Retinal pigment epithelial cell (primary cell): ENCODE measurements around the gene TM9SF1.

Source experiments
- DNase-seq: peaks from one replicate; pipeline ENCODE4 v3.0.0-alpha.2; 2010; ENCODE audit warnings: low read depth
- H3K4me3 ChIP-seq: 2 replicates; pipeline ENCODE4 v1.5.1; 2011; ENCODE audit warnings: mild to moderate bottlenecking, low read length, control low read depth, moderate library complexity
- CTCF ChIP-seq: conservative IDR thresholded peaks from 2 replicates; pipeline ENCODE4 v1.5.1; 2011; ENCODE audit warnings: low read depth, low read length, control low read depth, inconsistent platforms

The TM9SF1 gene

GRCh38 chr14:24195186-24196070 lies at the start of gene TM9SF1:
TSS of gene TM9SF1 (minus strand) at chr14:24195441. CDS start at chr14:24195019, 422 bp downstream.
- no peak for TF ChIP-seq CTCF
- peak within 1 kb of the TSS; percentile 79 for H3K4me3 ChIP-seq
- DNase-seq, result peak; percentile 66

- no peak for DNase-seq
- TF ChIP-seq CTCF, result no peak
- peak overlapping the region; percentile 91 for H3K4me3 ChIP-seq
These were observed 48.1 kb upstream of the TM9SF1 start for GRCh38 chr14:24243336-24243836.

GRCh38 chr14:24241829-24242443 lies 46.7 kb upstream of the TM9SF1 start:
- TF ChIP-seq CTCF, result peak; percentile 53
- H3K4me3 ChIP-seq, result peak overlapping the region; percentile 91
- DNase-seq, result peak; percentile 68

- H3K4me3 ChIP-seq, result no peak overlapping the region
- DNase-seq, result no peak
- no peak for TF ChIP-seq CTCF
These were observed 45.1 kb upstream of the TM9SF1 start for GRCh38 chr14:24240110-24240918.

- no peak overlapping the region for H3K4me3 ChIP-seq
- no peak for TF ChIP-seq CTCF
- DNase-seq, result no peak
These were observed 43.3 kb upstream of the TM9SF1 start for GRCh38 chr14:24238527-24239037.

GRCh38 chr14:24238123-24238522 lies 42.9 kb upstream of the TM9SF1 start:
- no peak for TF ChIP-seq CTCF
- no peak for DNase-seq
- H3K4me3 ChIP-seq, result no peak overlapping the region
